ENCODE measurements around the gene SLC22A14. TPM values are rescaled to one million over a fixed set of nuclear protein-coding genes. Genes with fewer than 3 reads are reported as not detected.

The SLC22A14 gene
- total RNA-seq, 4 donors from 2014 or later: 1.2 TPM; not detected in 3

DNA sequence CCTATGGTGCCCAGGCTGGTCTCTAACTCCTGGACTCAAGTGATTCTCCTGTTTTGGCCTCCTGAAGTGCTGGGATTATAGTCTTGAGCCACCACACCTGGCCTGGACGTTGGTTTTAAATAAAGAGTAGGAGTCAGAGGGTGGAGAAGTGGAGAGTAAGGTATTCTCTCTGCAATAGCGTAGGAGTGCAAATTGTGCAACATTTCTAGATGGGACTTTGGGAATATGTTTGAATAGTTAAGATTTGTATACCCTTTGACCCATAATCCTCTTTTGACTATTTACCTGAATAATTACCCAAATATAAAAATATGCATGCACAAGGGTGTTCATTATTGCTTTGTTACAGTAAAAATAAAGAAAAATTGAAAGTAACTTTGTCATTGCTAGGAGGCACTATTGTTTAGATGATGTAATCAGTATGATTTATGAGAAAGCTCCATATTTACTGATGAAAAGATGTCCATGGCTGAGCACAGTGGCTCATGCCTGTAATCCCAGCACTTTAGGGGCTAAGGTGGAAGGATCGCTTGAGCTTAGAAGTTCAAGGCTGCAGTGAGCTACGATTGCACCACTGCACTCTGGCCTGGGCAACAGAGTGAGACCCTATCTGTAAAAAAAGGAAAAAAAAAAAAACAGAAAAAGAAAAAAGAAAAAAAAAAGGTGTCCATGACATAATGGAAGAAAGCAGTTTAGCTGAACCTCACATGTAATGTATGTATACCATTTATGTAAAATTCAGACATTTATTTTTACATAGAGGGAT lies 49.3 kb downstream of the SLC22A14 start:
- TF ChIP-seq EP300 (IDR thresholded peaks at IDR 0.05) (no peak), POLR2A (IDR thresholded peaks at IDR 0.05) (no peak)
- TF ChIP-seq, protein P1, sequence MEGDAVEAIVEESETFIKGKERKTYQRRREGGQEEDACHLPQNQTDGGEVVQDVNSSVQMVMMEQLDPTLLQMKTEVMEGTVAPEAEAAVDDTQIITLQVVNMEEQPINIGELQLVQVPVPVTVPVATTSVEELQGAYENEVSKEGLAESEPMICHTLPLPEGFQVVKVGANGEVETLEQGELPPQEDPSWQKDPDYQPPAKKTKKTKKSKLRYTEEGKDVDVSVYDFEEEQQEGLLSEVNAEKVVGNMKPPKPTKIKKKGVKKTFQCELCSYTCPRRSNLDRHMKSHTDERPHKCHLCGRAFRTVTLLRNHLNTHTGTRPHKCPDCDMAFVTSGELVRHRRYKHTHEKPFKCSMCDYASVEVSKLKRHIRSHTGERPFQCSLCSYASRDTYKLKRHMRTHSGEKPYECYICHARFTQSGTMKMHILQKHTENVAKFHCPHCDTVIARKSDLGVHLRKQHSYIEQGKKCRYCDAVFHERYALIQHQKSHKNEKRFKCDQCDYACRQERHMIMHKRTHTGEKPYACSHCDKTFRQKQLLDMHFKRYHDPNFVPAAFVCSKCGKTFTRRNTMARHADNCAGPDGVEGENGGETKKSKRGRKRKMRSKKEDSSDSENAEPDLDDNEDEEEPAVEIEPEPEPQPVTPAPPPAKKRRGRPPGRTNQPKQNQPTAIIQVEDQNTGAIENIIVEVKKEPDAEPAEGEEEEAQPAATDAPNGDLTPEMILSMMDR (IDR thresholded peaks at IDR 0.05): no peak
- no peaks in the 10 kb centered on the region for H3K4me1 ChIP-seq
- DNase-seq (ENCODE audit: low spot score in 2 of 2): no peak
- H3K27ac ChIP-seq: no peak overlapping the region
- WGBS, 2 donors: 81 to 83% methylated on average over 4 of the region's 4 CpGs
- H3K36me3 ChIP-seq: no peaks in the 10 kb centered on the region
- peaks cover 0 to 10% (median 0%) of the 10 kb centered on the region in 4 donors for H3K9me3 ChIP-seq
- no peaks in the 10 kb centered on the region for H3K27me3 ChIP-seq
- no peak overlapping the region for H3K4me3 ChIP-seq

DNA sequence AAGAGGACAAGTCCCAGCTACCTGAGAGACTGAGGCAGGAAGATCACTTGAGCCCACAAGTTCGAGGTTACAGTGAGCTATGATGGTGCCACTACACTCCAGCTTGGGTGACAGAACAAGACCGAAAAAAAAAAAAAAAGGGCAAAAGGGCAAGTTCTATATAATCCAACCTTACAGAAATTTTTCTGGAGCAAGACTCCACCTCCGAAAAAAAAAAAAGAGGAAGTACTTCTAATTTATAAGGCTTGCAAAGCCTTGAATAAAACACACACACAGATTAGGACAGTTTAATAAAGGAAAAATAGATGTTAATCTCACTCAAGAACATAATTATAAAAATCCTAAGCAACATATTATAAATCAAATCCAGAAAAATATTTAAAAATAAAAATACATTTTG lies 50.1 kb downstream of the SLC22A14 start:
- Histone ChIP-seq H3K4me3 (no peak overlapping the region), H3K9me3 (peaks cover 0 to 5% (median 0%) of the 10 kb centered on the region in 4 donors), H3K27me3 (no peaks in the 10 kb centered on the region), H3K36me3 (no peaks in the 10 kb centered on the region), H3K27ac (no peak overlapping the region), H3K4me1 (no peaks in the 10 kb centered on the region)
- WGBS, 2 donors: 53 to 59% methylated on average over 3 of the region's 3 CpGs
- no peak for DNase-seq (ENCODE audit: low spot score in 2 of 2)
- TF ChIP-seq POLR2A (IDR thresholded peaks at IDR 0.05): no peak
- TF ChIP-seq, protein P1 (IDR thresholded peaks at IDR 0.05): no peak
- no peak for TF ChIP-seq EP300 (IDR thresholded peaks at IDR 0.05)

DNA sequence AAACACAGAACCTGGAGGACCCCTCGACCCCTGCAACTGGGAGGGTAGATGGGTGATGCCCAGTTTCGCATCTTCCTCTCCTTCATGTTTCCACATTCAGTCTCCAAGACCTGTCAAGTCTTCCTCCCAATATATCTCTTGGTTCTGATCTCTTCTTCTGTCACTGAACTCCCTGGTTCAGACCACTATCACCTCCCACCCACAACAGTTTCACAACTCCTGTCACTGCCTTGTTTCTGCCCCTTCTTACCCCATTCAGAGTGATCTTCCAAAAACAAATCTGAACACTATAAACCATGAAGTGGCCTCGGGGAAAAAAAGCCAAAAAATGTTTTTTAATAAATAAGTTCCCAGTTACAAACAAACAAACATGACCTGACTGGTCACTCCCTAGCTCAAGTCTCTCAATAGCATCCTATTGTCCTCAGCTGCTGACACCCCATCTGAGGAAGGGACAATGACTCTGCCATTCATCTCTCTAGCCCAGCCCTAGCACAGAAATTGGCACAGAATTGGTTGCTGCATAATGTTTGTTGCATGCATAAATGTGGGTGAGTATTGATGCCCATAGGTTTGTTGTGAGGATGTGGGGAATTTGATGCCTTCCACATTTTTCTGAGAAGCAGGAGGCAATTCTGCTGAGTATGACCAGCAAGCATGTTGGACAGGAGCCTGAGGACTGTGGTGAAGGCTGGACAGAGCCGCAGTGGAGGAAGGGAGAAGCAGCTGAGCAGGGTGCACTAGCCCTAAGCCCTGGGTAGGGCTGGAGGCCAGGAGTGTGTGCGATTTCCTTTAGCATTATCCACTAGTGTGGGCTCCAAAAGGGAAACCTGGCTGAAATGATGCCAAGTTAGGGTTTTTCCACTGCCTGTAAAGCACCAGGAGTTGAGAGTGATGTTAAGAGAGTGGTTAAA lies 52.3 kb downstream of the SLC22A14 start:
- 64 to 74% methylated on average over 5 of the region's 5 CpGs for WGBS, 2 donors
- H3K4me1 ChIP-seq: no peaks in the 10 kb centered on the region

DNA sequence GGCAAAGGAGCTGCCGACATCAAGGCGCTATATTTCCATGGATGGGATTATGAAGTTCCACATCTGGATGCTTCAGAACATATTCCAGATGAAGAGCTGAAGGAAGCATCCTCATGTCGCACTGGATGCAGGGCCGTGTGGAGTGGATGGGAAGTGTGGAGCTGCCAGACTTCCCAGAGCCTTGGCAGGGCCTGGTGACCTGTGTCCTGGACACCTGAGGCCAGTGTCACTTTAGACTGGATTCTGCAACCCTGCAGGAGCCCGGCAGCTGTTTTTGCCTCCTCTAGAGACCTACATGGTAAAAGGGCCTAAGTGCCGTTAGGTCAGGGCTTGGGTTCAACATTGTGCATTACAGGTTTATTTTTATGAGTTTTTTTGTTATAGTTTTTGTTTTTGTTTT lies 53.2 kb downstream of the SLC22A14 start:
- DNase-seq (ENCODE audit: low spot score in 2 of 2): no peak
- no peaks in the 10 kb centered on the region for H3K27me3 ChIP-seq
- WGBS, 2 donors: 71 to 86% methylated on average over 6 of the region's 6 CpGs
- no peaks in the 10 kb centered on the region for H3K36me3 ChIP-seq
- TF ChIP-seq EP300 (IDR thresholded peaks at IDR 0.05) (no peak), POLR2A (IDR thresholded peaks at IDR 0.05) (no peak)
- TF ChIP-seq, protein P1 (IDR thresholded peaks at IDR 0.05): no peak
- no peaks in the 10 kb centered on the region for H3K4me1 ChIP-seq
- H3K27ac ChIP-seq: no peak overlapping the region
- no peaks in the 10 kb centered on the region for H3K9me3 ChIP-seq
- H3K4me3 ChIP-seq: no peak overlapping the region

More for the DNA sequence above, 52.3 kb downstream of the SLC22A14 start:
- H3K36me3 ChIP-seq: no peaks in the 10 kb centered on the region
- no peaks in the 10 kb centered on the region for H3K27me3 ChIP-seq
- no peak overlapping the region for H3K27ac ChIP-seq
- no peaks in the 10 kb centered on the region for H3K9me3 ChIP-seq
- TF ChIP-seq EP300 (IDR thresholded peaks at IDR 0.05): no peak
- TF ChIP-seq POLR2A (IDR thresholded peaks at IDR 0.05): no peak
- TF ChIP-seq, protein P1 (IDR thresholded peaks at IDR 0.05): no peak
- no peak overlapping the region for H3K4me3 ChIP-seq
- DNase-seq (ENCODE audit: low spot score in 2 of 2): no peak

DNA sequence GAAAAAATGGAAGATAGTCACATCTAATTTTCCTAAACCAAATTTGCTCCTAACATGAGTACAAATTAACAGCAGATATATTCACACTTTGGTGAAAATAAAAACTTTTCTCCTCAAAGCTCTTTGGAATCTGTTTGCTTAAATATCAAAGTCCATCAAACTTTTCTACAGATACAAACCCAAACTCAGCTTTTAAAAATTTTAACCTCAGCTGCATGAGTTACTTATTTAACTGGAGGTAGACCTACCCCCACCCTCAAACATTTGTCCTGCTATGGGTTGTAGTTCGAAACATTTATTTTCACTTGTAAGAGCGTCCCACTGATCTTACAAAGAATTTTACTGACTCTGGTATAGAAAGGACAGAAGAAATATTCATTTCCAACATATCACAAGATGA lies 55.6 kb downstream of the SLC22A14 start:
- H3K4me3 ChIP-seq: no peak overlapping the region
- WGBS, 2 donors: 85 to 88% methylated on average over 2 of the region's 2 CpGs
- H3K36me3 ChIP-seq: no peaks in the 10 kb centered on the region
- no peak for TF ChIP-seq POLR2A (IDR thresholded peaks at IDR 0.05)
- TF ChIP-seq, protein P1 (IDR thresholded peaks at IDR 0.05): no peak
- no peak for TF ChIP-seq EP300 (IDR thresholded peaks at IDR 0.05)
- no peak overlapping the region for H3K27ac ChIP-seq
- DNase-seq (ENCODE audit: low spot score in 2 of 2): no peak
- no peaks in the 10 kb centered on the region for H3K27me3 ChIP-seq
- no peaks in the 10 kb centered on the region for H3K4me1 ChIP-seq
- no peaks in the 10 kb centered on the region for H3K9me3 ChIP-seq
